Lower leg skin (tissue), 3 donors: ENCODE results near the gene PTPN4.

Source experiments
- CTCF ChIP-seq, 3 donors: fragments of 450-650 bp; IDR thresholded peaks; one replicate each; pipeline ENCODE4 v1.5.1; 2016; ENCODE audit warnings: antibody characterized with exemption in 3 of 3, mild to moderate bottlenecking in 3 of 3, moderate library complexity in 2 of 3
- POLR2A ChIP-seq, 2 donors: fragments of 450-650 bp; IDR thresholded peaks; one replicate each; pipeline ENCODE4 v1.6.1; 2016 to 2017; ENCODE audit warnings: antibody characterized with exemption in 2 of 2, mild to moderate bottlenecking in 1 of 2, moderate library complexity in 1 of 2

GRCh38 chr2:119734047-119734446 lies 25.7 kb upstream of the PTPN4 start:
- no peak for TF ChIP-seq CTCF (IDR thresholded peaks at IDR 0.05)
- TF ChIP-seq POLR2A (IDR thresholded peaks at IDR 0.05), result no peak
